Endodermal cell (in vitro differentiated cells): Measurements from ENCODE around the gene CDKN1A. TPM values are rescaled to one million over a fixed set of nuclear protein-coding genes. Genes with fewer than 3 reads are reported as not detected.

ENCODE experiments used
- DNase-seq: peaks from one replicate; pipeline ENCODE4 v3.0.0-alpha.2; 2017
- H3K27ac ChIP-seq: 2 replicates; pipeline ENCODE4 v1.5.1; 2013; ENCODE audit warnings: mild to moderate bottlenecking, low read depth, low read length, moderate library complexity
- H3K27me3 ChIP-seq: 2 replicates; pipeline ENCODE4 v1.6.1; 2013; ENCODE audit warnings: mild to moderate bottlenecking, low read length, moderate library complexity; ENCODE audit not compliant: insufficient read depth, control insufficient read depth, poor library complexity, severe bottlenecking
- H3K36me3 ChIP-seq: 2 replicates; pipeline ENCODE4 v1.7.0; 2013; ENCODE audit warnings: mild to moderate bottlenecking, low read length, moderate library complexity; ENCODE audit not compliant: control insufficient read depth, insufficient read depth
- H3K4me1 ChIP-seq: one replicate; pipeline ENCODE4 v1.7.0; 2013; ENCODE audit warnings: low read length; ENCODE audit not compliant: control insufficient read depth, insufficient read depth
- H3K4me3 ChIP-seq: 2 replicates; pipeline ENCODE4 v1.5.1; 2013; ENCODE audit warnings: mild to moderate bottlenecking, low read length, moderate library complexity
- H3K9ac ChIP-seq: 2 replicates; pipeline ENCODE4 v1.6.1; 2013; ENCODE audit warnings: mild to moderate bottlenecking, low read length, moderate library complexity; ENCODE audit not compliant: poor library complexity, severe bottlenecking; ENCODE audit errors: extremely low read depth
- H3K9me3 ChIP-seq: 2 replicates; pipeline ENCODE4 v1.6.1; 2013; ENCODE audit warnings: mild to moderate bottlenecking, low read length, moderate library complexity; ENCODE audit not compliant: control insufficient read depth
- H3K27ac Mint-ChIP-seq: 2 replicates; pipeline ENCODE4 v1.8.0; 2020; ENCODE audit warnings: mixed read lengths
- H3K27me3 Mint-ChIP-seq: 2 replicates; pipeline ENCODE4 v1.8.0; 2021; ENCODE audit warnings: mild to moderate bottlenecking, mixed read lengths; ENCODE audit not compliant: insufficient read depth
- H3K36me3 Mint-ChIP-seq: 2 replicates; pipeline ENCODE4 v1.8.0; 2020; ENCODE audit warnings: low read depth, mixed read lengths
- H3K4me1 Mint-ChIP-seq: 2 replicates; pipeline ENCODE4 v1.8.0; 2020; ENCODE audit warnings: mixed read lengths
- H3K4me3 Mint-ChIP-seq: 2 replicates; pipeline ENCODE4 v1.8.0; 2020; ENCODE audit warnings: mild to moderate bottlenecking, moderate library complexity, mixed read lengths
- H3K9me3 Mint-ChIP-seq: 2 replicates; pipeline ENCODE4 v1.8.0; 2020; ENCODE audit warnings: mild to moderate bottlenecking, mixed read lengths
- WGBS, 2 experiments: methylation state at CpG; one replicate each; pipeline versions ENCODE4 v1.1.5 to v1.1.7; 2013; ENCODE audit warnings: missing lambda C conversion rate in 2 of 2, mixed read lengths in 1 of 2; ENCODE audit not compliant: insufficient coverage in 1 of 2, insufficient read length in 1 of 2; 5-methylcytosine and 5-hydroxymethylcytosine counted together
- total RNA-seq, 2 donors: library from RNA; stranded (reverse); fragmentation: NEBNext Ultra II Directional in 1 of 2; extraction: Animal tissue kit (Norgen Biotek cat#: 25700) in 1 of 2; gene quantifications; 2 replicates in 1 of 2; 3 replicates in 1 of 2; pipeline ENCODE4 v1.2.1, GENCODE V29; 2021
- TF ChIP-seq, protein P1 (sequence below): fragments of 200-600 bp; sonication (generic); conservative IDR thresholded peaks from 2 replicates; pipeline ENCODE4 v1.5.0; 2021; ENCODE audit warnings: antibody characterized with exemption, mild to moderate bottlenecking

CDKN1A gene
- total RNA-seq, 2 donors from 2014 or later: 1.9 to 3.7 TPM

DNA sequence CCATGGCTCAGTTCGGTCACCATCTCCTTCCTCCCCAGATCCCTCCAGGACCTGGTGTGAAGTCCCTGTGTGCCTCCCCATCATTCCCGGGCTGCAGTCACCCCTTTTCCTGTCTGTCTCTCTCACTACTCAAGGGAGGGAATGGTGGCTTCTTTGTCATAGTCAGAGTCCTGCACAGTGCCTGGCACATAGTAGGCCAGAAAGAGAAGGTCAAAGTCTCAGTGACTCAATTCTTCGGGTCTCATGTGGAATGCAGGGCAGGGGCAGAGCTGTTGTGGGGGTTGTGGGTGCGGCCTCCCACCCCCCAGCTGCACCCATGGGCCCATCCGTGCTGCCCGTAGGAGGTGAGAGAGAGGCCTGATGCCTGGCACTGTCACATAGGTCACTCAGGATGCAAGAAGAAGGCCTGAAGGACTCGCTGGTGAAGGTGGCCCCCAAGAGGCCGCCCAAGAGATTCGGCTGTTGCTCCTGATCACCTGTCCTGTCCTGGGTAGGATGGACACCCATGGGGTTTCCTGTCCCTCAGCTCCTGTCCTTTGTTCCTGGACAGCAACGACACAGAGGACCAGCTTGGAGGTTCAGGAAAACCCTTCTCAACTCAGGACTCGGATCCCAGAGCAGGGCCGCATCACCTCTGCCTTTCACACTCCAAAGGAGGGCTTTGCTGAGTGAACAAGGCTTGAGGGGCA lies 53.3 kb downstream of the CDKN1A start:
- Mint-ChIP-seq H3K4me3 (no peak overlapping the region), H3K9me3 (no peaks in the 10 kb centered on the region), H3K27me3 (peaks cover 2% of the 10 kb centered on the region), H3K4me1 (no peaks in the 10 kb centered on the region), H3K27ac (no peak overlapping the region), H3K36me3 (no peaks in the 10 kb centered on the region)
- H3K27ac ChIP-seq: no peak overlapping the region
- no peaks in the 10 kb centered on the region for H3K27me3 ChIP-seq
- 88 to 93% methylated on average over 5 to 12 of the region's 12 CpGs for WGBS, 2 experiments
- H3K9ac ChIP-seq: no peak overlapping the region
- TF ChIP-seq, protein P1, sequence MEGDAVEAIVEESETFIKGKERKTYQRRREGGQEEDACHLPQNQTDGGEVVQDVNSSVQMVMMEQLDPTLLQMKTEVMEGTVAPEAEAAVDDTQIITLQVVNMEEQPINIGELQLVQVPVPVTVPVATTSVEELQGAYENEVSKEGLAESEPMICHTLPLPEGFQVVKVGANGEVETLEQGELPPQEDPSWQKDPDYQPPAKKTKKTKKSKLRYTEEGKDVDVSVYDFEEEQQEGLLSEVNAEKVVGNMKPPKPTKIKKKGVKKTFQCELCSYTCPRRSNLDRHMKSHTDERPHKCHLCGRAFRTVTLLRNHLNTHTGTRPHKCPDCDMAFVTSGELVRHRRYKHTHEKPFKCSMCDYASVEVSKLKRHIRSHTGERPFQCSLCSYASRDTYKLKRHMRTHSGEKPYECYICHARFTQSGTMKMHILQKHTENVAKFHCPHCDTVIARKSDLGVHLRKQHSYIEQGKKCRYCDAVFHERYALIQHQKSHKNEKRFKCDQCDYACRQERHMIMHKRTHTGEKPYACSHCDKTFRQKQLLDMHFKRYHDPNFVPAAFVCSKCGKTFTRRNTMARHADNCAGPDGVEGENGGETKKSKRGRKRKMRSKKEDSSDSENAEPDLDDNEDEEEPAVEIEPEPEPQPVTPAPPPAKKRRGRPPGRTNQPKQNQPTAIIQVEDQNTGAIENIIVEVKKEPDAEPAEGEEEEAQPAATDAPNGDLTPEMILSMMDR: peak; percentile 41
- no peaks in the 10 kb centered on the region for H3K9me3 ChIP-seq
- no peaks in the 10 kb centered on the region for H3K4me1 ChIP-seq
- H3K36me3 ChIP-seq: no peaks in the 10 kb centered on the region
- DNase-seq: peak; percentile 69
- H3K4me3 ChIP-seq: no peak overlapping the region

DNA sequence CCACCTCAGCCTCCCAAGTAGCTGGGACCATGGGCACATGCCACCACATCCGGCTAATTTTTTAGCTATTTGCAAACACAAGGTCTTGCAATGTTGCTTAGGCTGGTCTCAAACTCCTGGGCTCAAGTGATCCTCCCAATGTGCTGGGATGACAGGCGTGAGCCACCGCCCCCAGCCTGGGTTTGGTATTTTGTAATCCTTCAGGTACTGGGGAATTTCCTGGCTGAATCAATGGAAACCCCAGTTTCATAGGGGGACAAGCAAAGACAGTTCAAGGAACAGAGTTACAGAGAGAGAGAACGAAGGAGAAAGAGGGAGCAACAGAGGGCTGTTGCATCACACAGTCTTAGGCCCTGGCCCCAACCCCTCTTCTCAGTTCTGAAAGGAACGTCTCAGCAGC lies 54.8 kb downstream of the CDKN1A start:
- H3K27ac ChIP-seq: no peak overlapping the region
- TF ChIP-seq, protein P1: no peak
- WGBS, 2 experiments: 85 to 94% methylated on average over 5 of the region's 5 CpGs
- no peak overlapping the region for H3K9ac ChIP-seq
- H3K9me3 ChIP-seq: no peaks in the 10 kb centered on the region
- no peaks in the 10 kb centered on the region for H3K9me3 Mint-ChIP-seq
- H3K4me1 Mint-ChIP-seq: no peaks in the 10 kb centered on the region
- H3K27ac Mint-ChIP-seq: no peak overlapping the region
- H3K4me3 Mint-ChIP-seq: no peak overlapping the region
- no peak for DNase-seq
- no peaks in the 10 kb centered on the region for H3K27me3 ChIP-seq
- no peak overlapping the region for H3K4me3 ChIP-seq
- H3K36me3 ChIP-seq: no peaks in the 10 kb centered on the region
- no peaks in the 10 kb centered on the region for H3K4me1 ChIP-seq
- no peaks in the 10 kb centered on the region for H3K36me3 Mint-ChIP-seq
- peaks cover 2% of the 10 kb centered on the region for H3K27me3 Mint-ChIP-seq

DNA sequence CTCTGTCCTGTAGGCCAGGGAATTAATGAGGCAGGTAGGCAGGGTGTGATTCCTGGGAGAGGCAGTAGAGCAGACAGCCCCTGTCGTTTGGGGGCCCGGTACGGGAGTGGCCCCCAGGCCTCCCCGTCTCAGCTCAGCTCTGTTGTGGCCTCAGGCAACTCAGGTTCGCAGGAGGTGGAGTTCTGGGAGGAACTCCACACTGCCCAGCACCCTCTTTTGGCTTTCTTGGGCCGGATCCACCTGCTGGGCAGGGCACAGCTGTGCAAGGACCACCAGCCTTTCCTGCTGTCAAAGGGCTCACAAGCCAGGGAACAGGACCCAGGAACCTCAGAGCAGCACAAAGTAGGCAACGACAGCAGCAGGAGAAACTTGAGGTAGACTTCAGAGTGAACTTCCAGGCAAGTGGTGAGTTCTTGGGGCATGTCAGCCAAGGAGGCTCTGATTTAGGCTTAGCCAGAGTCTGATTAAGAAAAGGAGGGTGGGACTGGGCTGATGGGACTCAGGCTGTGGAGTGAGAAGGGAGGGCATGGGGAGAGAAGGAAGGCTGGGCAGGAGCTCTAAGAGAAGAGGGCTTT lies 56.1 kb downstream of the CDKN1A start:
- Histone ChIP-seq H3K9me3 (no peaks in the 10 kb centered on the region), H3K4me1 (no peaks in the 10 kb centered on the region), H3K9ac (no peak overlapping the region), H3K4me3 (no peak overlapping the region), H3K36me3 (no peaks in the 10 kb centered on the region), H3K27ac (no peak overlapping the region), H3K27me3 (no peaks in the 10 kb centered on the region)
- Mint-ChIP-seq H3K4me1 (no peaks in the 10 kb centered on the region), H3K36me3 (no peaks in the 10 kb centered on the region), H3K27me3 (no peaks in the 10 kb centered on the region), H3K27ac (no peak overlapping the region), H3K4me3 (no peak overlapping the region), H3K9me3 (no peaks in the 10 kb centered on the region)
- TF ChIP-seq, protein P1: no peak
- DNase-seq: no peak
- 89 to 100% methylated on average over 2 to 7 of the region's 7 CpGs for WGBS, 2 experiments
